ENCODE results near the gene RBBP8. TPM values are rescaled to one million over a fixed set of nuclear protein-coding genes. Genes with fewer than 3 reads are reported as not detected.
A peak's percentile ranks its signal among the peaks of the same experiment; 100 is the strongest.
"Not testable (repeated sequence)": the region's sequence is repeated elsewhere in the genome, so short reads cannot be mapped to it uniquely, and the experiment has no call there.

The RBBP8 gene
- total and polyA plus RNA-seq, 2 experiments from 2014 or later: 27.1 to 45.2 TPM

DNA sequence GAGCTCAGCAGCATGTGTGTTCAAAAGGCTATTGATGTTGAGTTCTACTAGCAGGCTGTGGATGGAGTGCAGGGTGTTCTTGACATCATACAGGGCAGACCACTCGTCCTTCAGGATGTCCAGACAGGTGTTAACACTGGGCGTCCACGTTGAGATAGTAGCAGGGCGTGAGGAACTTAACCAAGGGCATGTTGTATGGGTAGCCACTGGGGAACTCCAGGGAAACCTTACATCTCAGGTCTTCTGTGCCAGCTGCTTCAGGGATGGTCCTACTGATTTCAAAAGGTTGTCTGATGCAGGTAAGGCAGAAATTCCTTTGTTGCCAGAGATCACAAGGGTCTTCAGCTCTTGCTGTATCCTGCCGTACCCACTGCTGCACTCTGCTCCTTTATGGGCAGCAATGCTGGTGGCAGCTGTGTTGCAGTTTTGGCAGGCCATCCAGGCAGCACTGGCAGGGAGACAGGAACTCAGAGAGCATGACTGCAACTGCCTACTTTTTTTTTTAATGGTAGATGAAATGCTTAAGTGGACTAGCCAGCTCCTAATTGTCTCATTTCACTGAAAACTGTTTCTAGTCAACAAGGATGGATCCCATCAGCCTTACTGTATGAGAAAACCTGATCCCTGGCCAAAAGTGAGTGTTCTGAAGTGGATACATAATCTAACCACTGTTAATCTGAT is 32.4 kb upstream of the RBBP8 start:
- no peaks in the 10 kb centered on the region for H3K9me3 ChIP-seq (ENCODE audit: low read depth)
- H3K36me3 ChIP-seq (ENCODE audit: low read depth): no peaks in the 10 kb centered on the region
- H2AFZ ChIP-seq: no peak overlapping the region
- no peaks in the 10 kb centered on the region for H3K4me1 ChIP-seq (ENCODE audit: insufficient read depth)
- H3K9me2 ChIP-seq (ENCODE audit: insufficient read depth): no peaks in the 10 kb centered on the region
- WGBS, 2 experiments (ENCODE audit: low coverage in 1 of 2, low lambda C conversion rate in 2 of 2, missing lambda C conversion rate in 2 of 2): 64 to 66% methylated on average over 5 of the region's 5 CpGs
- H3K4me3 ChIP-seq: no peak overlapping the region
- no peaks in the 10 kb centered on the region for H3K27me3 ChIP-seq (replicated peaks; ENCODE audit: insufficient read depth)
- no peak overlapping the region for H3K27ac ChIP-seq
- TF ChIP-seq EZH2 (IDR thresholded peaks at IDR 0.05; ENCODE audit: insufficient read depth, poor library complexity, severe bottlenecking) (no peak), EZH2phosphoT487 (IDR thresholded peaks at IDR 0.05; ENCODE audit: insufficient read depth, low read depth) (no peak)
- H3K79me2 ChIP-seq (ENCODE audit: insufficient read depth): no peaks in the 10 kb centered on the region
- no peaks in the 10 kb centered on the region for H4K20me1 ChIP-seq (ENCODE audit: insufficient read depth)
- no peak overlapping the region for H3K9ac ChIP-seq
- H3F3A ChIP-seq (ENCODE audit: insufficient read depth): no peaks in the 10 kb centered on the region
- in situ Hi-C loops (cut with MboI): no loop called here
- peak; percentile 7 for DNase-seq
- no peak overlapping the region for H3K4me2 ChIP-seq (ENCODE audit: unreplicated experiment)

DNA sequence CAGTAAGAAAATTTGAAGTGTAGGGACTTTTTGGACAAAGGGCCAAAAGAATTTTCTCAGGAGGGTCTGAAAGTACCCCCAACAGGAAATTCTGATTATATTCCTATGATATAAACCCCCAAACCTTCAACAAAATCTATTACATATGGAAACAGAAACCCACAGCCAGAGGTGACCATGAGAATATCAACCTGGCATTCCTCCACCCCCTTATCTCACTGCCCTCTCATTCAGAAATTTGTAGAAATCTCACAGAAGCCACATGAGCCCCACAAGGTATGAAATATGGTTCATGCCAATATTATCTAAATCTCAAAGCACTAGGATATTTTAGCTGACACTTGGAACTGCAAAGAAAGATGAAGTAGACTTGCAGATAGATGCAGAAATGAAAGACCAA is 31.0 kb upstream of the RBBP8 start:
- Histone ChIP-seq H3K4me1 (ENCODE audit: insufficient read depth) (no peaks in the 10 kb centered on the region), H3K79me2 (ENCODE audit: insufficient read depth) (no peaks in the 10 kb centered on the region), H3K36me3 (ENCODE audit: low read depth) (no peaks in the 10 kb centered on the region), H3K9me2 (ENCODE audit: insufficient read depth) (no peaks in the 10 kb centered on the region), H3K27me3 (replicated peaks; ENCODE audit: insufficient read depth) (no peaks in the 10 kb centered on the region), H3K4me2 (ENCODE audit: unreplicated experiment) (no peak overlapping the region), H3K4me3 (no peak overlapping the region), H3K27ac (no peak overlapping the region), H2AFZ (no peak overlapping the region), H3K9ac (no peak overlapping the region), H3K9me3 (ENCODE audit: low read depth) (no peaks in the 10 kb centered on the region), H3F3A (ENCODE audit: insufficient read depth) (no peaks in the 10 kb centered on the region), H4K20me1 (ENCODE audit: insufficient read depth) (no peaks in the 10 kb centered on the region)
- no peak for TF ChIP-seq EZH2 (IDR thresholded peaks at IDR 0.05; ENCODE audit: insufficient read depth, poor library complexity, severe bottlenecking)
- TF ChIP-seq EZH2phosphoT487 (IDR thresholded peaks at IDR 0.05; ENCODE audit: insufficient read depth, low read depth): no peak
- in situ Hi-C loops (cut with MboI): no loop called here
- DNase-seq: no peak

DNA sequence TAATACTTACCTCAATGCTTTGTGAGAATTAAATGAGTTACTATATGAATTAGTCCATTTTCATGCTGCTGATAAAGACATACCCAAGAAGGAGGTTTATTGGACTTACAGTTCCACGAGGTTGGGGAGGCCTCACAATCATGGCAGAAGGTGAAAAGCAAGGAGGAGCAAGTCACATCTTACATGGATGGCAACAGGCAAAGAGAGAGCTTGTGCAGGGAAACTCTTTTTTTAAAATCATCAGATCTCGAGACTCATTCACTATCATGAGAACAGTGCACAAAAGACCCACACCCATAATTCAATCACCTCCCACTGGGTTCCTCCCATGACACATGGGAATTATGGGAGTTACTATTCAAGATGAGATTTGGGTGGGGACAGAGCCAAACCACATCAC is 29.9 kb upstream of the RBBP8 start:
- 43 to 47% methylated on average over 2 of the region's 2 CpGs for WGBS, 2 experiments (ENCODE audit: low coverage in 1 of 2, low lambda C conversion rate in 2 of 2, missing lambda C conversion rate in 2 of 2)
- in situ Hi-C loops (cut with MboI); H3K9me2 ChIP-seq (ENCODE audit: insufficient read depth): not testable (repeated sequence)

DNA sequence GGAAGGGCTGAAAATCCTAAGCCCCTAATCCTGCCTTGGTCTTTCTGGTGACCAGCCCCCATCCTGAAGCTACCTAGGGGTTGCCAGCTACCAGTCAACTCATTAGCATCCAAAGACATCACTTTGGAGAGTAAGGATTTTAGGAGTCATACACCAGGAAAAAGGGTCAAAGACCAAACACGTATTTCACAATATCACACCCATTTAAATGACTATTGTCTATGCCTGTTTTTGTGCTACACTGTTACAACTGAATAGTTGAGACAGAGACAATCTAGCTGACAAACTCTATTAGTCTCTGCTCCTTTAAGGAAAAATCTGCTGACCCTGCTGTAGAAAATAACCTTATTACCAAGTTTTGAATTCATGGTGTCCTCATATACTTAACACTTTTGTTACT is 21.0 kb upstream of the RBBP8 start:
- peak overlapping the region; percentile 79 for H2AFZ ChIP-seq
- H3K4me3 ChIP-seq: no peak overlapping the region
- H3K9me3 ChIP-seq (ENCODE audit: low read depth): no peaks in the 10 kb centered on the region
- TF ChIP-seq EZH2phosphoT487 (IDR thresholded peaks at IDR 0.05; ENCODE audit: insufficient read depth, low read depth): no peak
- TF ChIP-seq EZH2 (IDR thresholded peaks at IDR 0.05; ENCODE audit: insufficient read depth, poor library complexity, severe bottlenecking): no peak
- no peaks in the 10 kb centered on the region for H4K20me1 ChIP-seq (ENCODE audit: insufficient read depth)
- peak overlapping the region; percentile 37 for H3K4me2 ChIP-seq (ENCODE audit: unreplicated experiment)
- H3F3A ChIP-seq (ENCODE audit: insufficient read depth): 0 out of 2 replicates have a peak, but pooled peaks cover 3% of the 10 kb centered on the region
- H3K9ac ChIP-seq: peak overlapping the region; percentile 48; the same call in 1 of the 2 replicates
- DNase-seq: no peak
- WGBS, 2 experiments (ENCODE audit: low coverage in 1 of 2, low lambda C conversion rate in 2 of 2, missing lambda C conversion rate in 2 of 2): 95 to 100% methylated on average over 1 of the region's 1 CpG
- in situ Hi-C loops (cut with MboI): no loop called here
- no peaks in the 10 kb centered on the region for H3K27me3 ChIP-seq (replicated peaks; ENCODE audit: insufficient read depth)
- peak overlapping the region; percentile 72 for H3K27ac ChIP-seq
- H3K36me3 ChIP-seq (ENCODE audit: low read depth): no peaks in the 10 kb centered on the region
- H3K9me2 ChIP-seq (ENCODE audit: insufficient read depth): no peaks in the 10 kb centered on the region; the same call in 1 of the 2 replicates
- H3K4me1 ChIP-seq (ENCODE audit: insufficient read depth): peaks cover 15% of the 10 kb centered on the region
- H3K79me2 ChIP-seq (ENCODE audit: insufficient read depth): no peaks in the 10 kb centered on the region

More for the DNA sequence above, 29.9 kb upstream of the RBBP8 start:
- not testable (repeated sequence) for H3K9me3 ChIP-seq (ENCODE audit: low read depth); H3F3A ChIP-seq (ENCODE audit: insufficient read depth); H3K27me3 ChIP-seq (replicated peaks; ENCODE audit: insufficient read depth); H3K27ac ChIP-seq; H3K4me2 ChIP-seq (ENCODE audit: unreplicated experiment); H3K9ac ChIP-seq; H3K79me2 ChIP-seq (ENCODE audit: insufficient read depth); H3K4me1 ChIP-seq (ENCODE audit: insufficient read depth); H4K20me1 ChIP-seq (ENCODE audit: insufficient read depth); DNase-seq; H3K36me3 ChIP-seq (ENCODE audit: low read depth); H3K4me3 ChIP-seq; H2AFZ ChIP-seq

DNA sequence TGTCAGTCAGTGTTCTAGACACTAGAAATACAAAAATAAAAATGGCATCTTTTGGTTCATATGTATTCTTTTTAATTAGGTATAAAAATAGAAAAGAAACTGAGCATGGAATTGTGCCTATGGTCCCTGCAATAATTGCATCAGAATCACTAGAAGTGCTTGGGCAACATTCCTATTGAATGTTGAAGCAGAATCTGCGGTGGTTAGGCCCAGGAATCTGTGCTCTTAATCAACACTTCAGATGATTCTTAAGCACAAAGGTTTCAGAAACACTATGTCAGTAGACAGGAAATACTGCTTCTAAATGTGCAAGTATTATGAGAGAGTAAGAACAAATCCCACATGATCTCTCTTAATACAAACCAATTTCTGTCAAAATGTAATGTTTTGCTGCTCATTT is 20.3 kb upstream of the RBBP8 start:
- H3K27ac ChIP-seq: peak overlapping the region; percentile 72
- 0 out of 2 replicates have a peak, but pooled peaks cover 3% of the 10 kb centered on the region for H3F3A ChIP-seq (ENCODE audit: insufficient read depth)
- peak overlapping the region; percentile 37 for H3K4me2 ChIP-seq (ENCODE audit: unreplicated experiment)
- in situ Hi-C loops (cut with MboI): no loop called here
- 59 to 66% methylated on average over 1 of the region's 1 CpG for WGBS, 2 experiments (ENCODE audit: low coverage in 1 of 2, low lambda C conversion rate in 2 of 2, missing lambda C conversion rate in 2 of 2)
- H3K79me2 ChIP-seq (ENCODE audit: insufficient read depth): no peaks in the 10 kb centered on the region
- peaks cover 15% of the 10 kb centered on the region for H3K4me1 ChIP-seq (ENCODE audit: insufficient read depth)
- H3K9me3 ChIP-seq (ENCODE audit: low read depth): no peaks in the 10 kb centered on the region
- peak overlapping the region; percentile 79 for H2AFZ ChIP-seq
- no peak for TF ChIP-seq EZH2phosphoT487 (IDR thresholded peaks at IDR 0.05; ENCODE audit: insufficient read depth, low read depth)
- no peaks in the 10 kb centered on the region for H4K20me1 ChIP-seq (ENCODE audit: insufficient read depth)
- no peaks in the 10 kb centered on the region for H3K27me3 ChIP-seq (replicated peaks; ENCODE audit: insufficient read depth)
- no peaks in the 10 kb centered on the region; the same call in 1 of the 2 replicates for H3K9me2 ChIP-seq (ENCODE audit: insufficient read depth)
- no peak overlapping the region for H3K4me3 ChIP-seq
- no peaks in the 10 kb centered on the region for H3K36me3 ChIP-seq (ENCODE audit: low read depth)
- H3K9ac ChIP-seq: peak overlapping the region; percentile 48
- DNase-seq: peak; percentile 75

Measured in GM23248 (cell line).